Prostate gland (tissue), 2 donors: Measurements from ENCODE around the gene NAALADL2.

Experiments
- CTCF ChIP-seq, 4 experiments: fragments of 200-600 bp in 2 of 4; fragments of 450-650 bp in 2 of 4; sonication (generic) in 2 of 4; IDR thresholded peaks; 1 replicate in 3 of 4; 2 replicates in 1 of 4; pipeline ENCODE4 v1.5.1; 2016 to 2019; ENCODE audit warnings: antibody characterized with exemption in 4 of 4, mild to moderate bottlenecking in 2 of 4, moderate library complexity in 2 of 4
- POLR2A ChIP-seq: fragments of 450-650 bp; IDR thresholded peaks from one replicate; pipeline ENCODE4 v1.6.1; 2016; ENCODE audit warnings: antibody characterized with exemption, mild to moderate bottlenecking
- POLR2AphosphoS5 ChIP-seq: sonication (generic); formaldehyde crosslinking; IDR thresholded peaks from one replicate; pipeline ENCODE4 v1.6.1; 2017; ENCODE audit warnings: antibody characterized with exemption

GRCh38 chr3:175526609-175527280, 667.6 kb downstream of the NAALADL2 start:
- TF ChIP-seq CTCF (IDR thresholded peaks at IDR 0.05) (no peak), POLR2A (no peak), POLR2AphosphoS5 (no peak)
